MM.1S (cell line): ENCODE measurements around the gene CNGA3.

Experiments used
- CTCF ChIP-seq: fragments of 300-600 bp; sonication (generic); IDR thresholded peaks from 2 replicates; pipeline ENCODE4 v1.5.1; 2016; ENCODE audit warnings: antibody characterized with exemption, low read length, mixed read lengths
- EZH2 ChIP-seq: fragments of 300-600 bp; sonication (generic); optimal IDR thresholded peaks from 2 replicates; pipeline ENCODE3; 2017; ENCODE audit warnings: low read depth, mild to moderate bottlenecking, antibody characterized with exemption, low read length, mixed read lengths
- EZH2phosphoT487 ChIP-seq: fragments of 300-600 bp; sonication (generic); IDR thresholded peaks from 2 replicates; pipeline ENCODE4 v1.6.1; 2018; ENCODE audit warnings: antibody characterized with exemption, low read length

GRCh38 chr2:98390571-98391476 lies 44.6 kb downstream of the CNGA3 start:
- TF ChIP-seq CTCF (no peak), EZH2 (no peak), EZH2phosphoT487 (no peak)
